Testis (tissue), 3 donors: ENCODE data around the gene SLC25A34. TPM values are rescaled to one million over a fixed set of nuclear protein-coding genes. Genes with fewer than 3 reads are reported as not detected.
A peak's percentile ranks its signal among the peaks of the same experiment; 100 is the strongest.

Experiments
- DNase-seq: peaks from one replicate; pipeline ENCODE4 v3.0.0-alpha.2; 2019
- H3K27ac ChIP-seq, 2 donors: fragments of 200-600 bp; sonication (generic); one replicate each; pipeline ENCODE4 v1.5.1; 2019
- H3K27me3 ChIP-seq: fragments of 200-600 bp; sonication (generic); one replicate; pipeline ENCODE4 v1.5.1; 2019
- H3K36me3 ChIP-seq: fragments of 200-600 bp; sonication (generic); one replicate; pipeline ENCODE4 v1.5.1; 2017; ENCODE audit warnings: low read depth; ENCODE audit errors: missing control alignments
- H3K4me1 ChIP-seq: fragments of 200-600 bp; sonication (generic); one replicate; pipeline ENCODE4 v1.5.1; 2019
- H3K4me3 ChIP-seq, 2 donors: fragments of 200-600 bp; sonication (generic); one replicate each; pipeline ENCODE4 v1.5.1; 2017 to 2019
- H3K9me3 ChIP-seq: fragments of 200-600 bp; sonication (generic); one replicate; pipeline ENCODE4 v1.5.1; 2017
- POLR2A ChIP-seq: fragments of 450-650 bp; IDR thresholded peaks from one replicate; pipeline ENCODE4 v1.6.1; 2017; ENCODE audit warnings: antibody characterized with exemption, mild to moderate bottlenecking, moderate library complexity
- WGBS, 2 donors: methylation state at CpG; one replicate each; pipeline ENCODE4 v1.1.5; 2018; 5-methylcytosine and 5-hydroxymethylcytosine counted together
- intact Hi-C: fragments of 100-400 bp; cut with DNase I; formaldehyde crosslinking; loops from one replicate; pipeline ENCODE4 v1.15.1; 2023; ENCODE audit warnings: low total_unique reads
- polyA plus RNA-seq: library from polyadenylated mRNA; stranded (reverse); fragments of 350-450 nt; fragmentation: Illumina TruSeq; extraction: RNeasy Lipid Tissue Mini Kit (QIAGEN cat#74804); gene quantifications from one replicate; pipeline ENCODE4 v1.2.3, GENCODE V29; 2014; ENCODE audit warnings: low read depth, low replicate concordance; ENCODE audit not compliant: insufficient read depth
- total RNA-seq, 2 donors: library from RNA; depleted of rRNA; stranded (reverse); fragments of >200 nt; gene quantifications; one replicate each; pipeline ENCODE4 v1.2.3, GENCODE V29; 2016
- TF ChIP-seq, protein P1 (sequence below), 3 experiments: fragments of 450-650 bp in 2 of 3; fragments of 200-600 bp in 1 of 3; sonication (generic) in 1 of 3; IDR thresholded peaks; one replicate each; pipeline ENCODE4 v1.5.1; 2016 to 2019; ENCODE audit warnings: antibody characterized with exemption in 3 of 3, mild to moderate bottlenecking in 2 of 3, moderate library complexity in 1 of 3

Gene SLC25A34
- total and polyA plus RNA-seq, 3 donors from 2014 or later: 2.5 to 3.8 (median 2.6) TPM

- no peaks in the 10 kb centered on the region for H3K9me3 ChIP-seq
- no peaks in the 10 kb centered on the region for H3K27me3 ChIP-seq
- no peaks in the 10 kb centered on the region for H3K36me3 ChIP-seq
- H3K4me3 ChIP-seq: no peak overlapping the region
- no peak for DNase-seq
- intact Hi-C loops: no loop called here
- TF ChIP-seq POLR2A: no peak
- TF ChIP-seq, protein P1, sequence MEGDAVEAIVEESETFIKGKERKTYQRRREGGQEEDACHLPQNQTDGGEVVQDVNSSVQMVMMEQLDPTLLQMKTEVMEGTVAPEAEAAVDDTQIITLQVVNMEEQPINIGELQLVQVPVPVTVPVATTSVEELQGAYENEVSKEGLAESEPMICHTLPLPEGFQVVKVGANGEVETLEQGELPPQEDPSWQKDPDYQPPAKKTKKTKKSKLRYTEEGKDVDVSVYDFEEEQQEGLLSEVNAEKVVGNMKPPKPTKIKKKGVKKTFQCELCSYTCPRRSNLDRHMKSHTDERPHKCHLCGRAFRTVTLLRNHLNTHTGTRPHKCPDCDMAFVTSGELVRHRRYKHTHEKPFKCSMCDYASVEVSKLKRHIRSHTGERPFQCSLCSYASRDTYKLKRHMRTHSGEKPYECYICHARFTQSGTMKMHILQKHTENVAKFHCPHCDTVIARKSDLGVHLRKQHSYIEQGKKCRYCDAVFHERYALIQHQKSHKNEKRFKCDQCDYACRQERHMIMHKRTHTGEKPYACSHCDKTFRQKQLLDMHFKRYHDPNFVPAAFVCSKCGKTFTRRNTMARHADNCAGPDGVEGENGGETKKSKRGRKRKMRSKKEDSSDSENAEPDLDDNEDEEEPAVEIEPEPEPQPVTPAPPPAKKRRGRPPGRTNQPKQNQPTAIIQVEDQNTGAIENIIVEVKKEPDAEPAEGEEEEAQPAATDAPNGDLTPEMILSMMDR (IDR thresholded peaks at IDR 0.05): no peak
- H3K27ac ChIP-seq: no peak overlapping the region
- peaks cover 9% of the 10 kb centered on the region for H3K4me1 ChIP-seq
- WGBS, 2 donors: 48 to 58% methylated on average over 13 to 19 of the region's 19 CpGs
These were observed 13.6 kb downstream of the SLC25A34 start for GRCh38 chr1:15749399-15750291.

GRCh38 chr1:15750924-15751323, 14.9 kb downstream of the SLC25A34 start:
- 83 to 91% methylated on average over 9 to 12 of the region's 12 CpGs for WGBS, 2 donors

GRCh38 chr1:15751717-15752116, 15.7 kb downstream of the SLC25A34 start:
- intact Hi-C loops: no loop called here
- Histone ChIP-seq H3K4me1 (peaks cover 14% of the 10 kb centered on the region), H3K4me3 (no peak overlapping the region), H3K27me3 (no peaks in the 10 kb centered on the region), H3K36me3 (no peaks in the 10 kb centered on the region), H3K27ac (no peak overlapping the region), H3K9me3 (no peaks in the 10 kb centered on the region)
- WGBS, 2 donors: 89 to 93% methylated on average over 10 of the region's 10 CpGs
- DNase-seq: no peak
- TF ChIP-seq, protein P1 (IDR thresholded peaks at IDR 0.05): no peak
- no peak for TF ChIP-seq POLR2A

More at GRCh38 chr1:15750924-15751323, 14.9 kb downstream of the SLC25A34 start:
- Histone ChIP-seq H3K9me3 (no peaks in the 10 kb centered on the region), H3K4me1 (peaks cover 9% of the 10 kb centered on the region), H3K27ac (no peak overlapping the region), H3K4me3 (no peak overlapping the region), H3K36me3 (no peaks in the 10 kb centered on the region), H3K27me3 (no peaks in the 10 kb centered on the region)
- TF ChIP-seq, protein P1 (IDR thresholded peaks at IDR 0.05): no peak
- no peak for TF ChIP-seq POLR2A
- DNase-seq: no peak
- intact Hi-C loops: no loop called here

DNA sequence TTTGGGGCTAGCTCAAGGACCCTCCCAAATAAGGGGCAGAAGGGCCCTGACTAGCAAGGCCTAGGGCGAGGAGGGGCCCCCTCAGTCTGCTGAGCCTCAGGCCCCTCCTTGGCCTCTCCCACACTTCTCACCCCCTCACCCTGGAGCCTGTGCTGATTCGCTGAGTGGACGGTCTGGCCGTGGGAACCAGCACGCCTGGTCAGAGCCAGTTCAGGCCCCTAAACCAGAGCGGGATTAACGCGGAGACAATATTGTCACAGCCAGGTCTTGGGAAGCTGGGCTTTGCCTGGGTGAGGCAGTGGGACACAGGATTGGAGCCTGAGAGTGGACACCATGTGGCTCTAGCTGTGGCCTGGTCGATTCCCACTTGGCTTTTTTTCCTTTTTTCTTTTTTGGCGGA, 17.7 kb downstream of the SLC25A34 start:
- Histone ChIP-seq H3K27ac (peak overlapping the region in 1 of 2 donors; percentile 18), H3K27me3 (no peaks in the 10 kb centered on the region), H3K4me1 (peaks cover 27% of the 10 kb centered on the region), H3K9me3 (no peaks in the 10 kb centered on the region), H3K36me3 (no peaks in the 10 kb centered on the region), H3K4me3 (no peak overlapping the region)
- WGBS, 2 donors: 76 to 83% methylated on average over 10 of the region's 10 CpGs
- intact Hi-C loops: no loop called here
- TF ChIP-seq POLR2A: no peak
- TF ChIP-seq, protein P1 (IDR thresholded peaks at IDR 0.05): no peak
- DNase-seq: no peak
